Neuronal stem cell (in vitro differentiated cells): Measurements from ENCODE around the gene ZNF595.

Source experiments
- DNase-seq: peaks from one replicate; pipeline ENCODE4 v3.0.0-alpha.2; 2013; ENCODE audit warnings: low spot score
- H2AFZ ChIP-seq: one replicate; pipeline ENCODE4 v1.6.1; 2013; ENCODE audit warnings: mild to moderate bottlenecking, low read length, inconsistent platforms
- H2AK5ac ChIP-seq: 2 replicates; pipeline ENCODE4 v1.6.1; 2013; ENCODE audit warnings: low read depth, mild to moderate bottlenecking, inconsistent platforms, low read length, moderate library complexity, mixed read lengths
- H2BK120ac ChIP-seq: 2 replicates; pipeline ENCODE4 v1.6.1; 2013; ENCODE audit warnings: low read depth, mild to moderate bottlenecking, inconsistent platforms, low read length, moderate library complexity, mixed read lengths
- H2BK12ac ChIP-seq: one replicate; pipeline ENCODE4 v1.6.1; 2013; ENCODE audit warnings: low read length, inconsistent platforms
- H2BK15ac ChIP-seq: 2 replicates; pipeline ENCODE4 v1.6.1; 2013; ENCODE audit warnings: mild to moderate bottlenecking, low read length, inconsistent platforms, mixed read lengths
- H2BK5ac ChIP-seq: one replicate; pipeline ENCODE4 v1.6.1; 2013; ENCODE audit warnings: inconsistent platforms, mild to moderate bottlenecking, low read length, moderate library complexity
- H3K14ac ChIP-seq: one replicate; pipeline ENCODE4 v1.6.1; 2013; ENCODE audit warnings: low read length, inconsistent platforms
- H3K18ac ChIP-seq: 2 replicates; pipeline ENCODE4 v1.6.1; 2013; ENCODE audit warnings: low read length, inconsistent platforms
- H3K23ac ChIP-seq: 2 replicates; pipeline ENCODE4 v1.6.1; 2013; ENCODE audit warnings: low read depth, mild to moderate bottlenecking, mixed read lengths, low read length, inconsistent platforms; ENCODE audit not compliant: poor library complexity
- H3K27ac ChIP-seq: replicated peaks from 3 replicates; pipeline ENCODE4 v1.5.1; 2013; ENCODE audit warnings: low read length, inconsistent platforms
- H3K27me3 ChIP-seq, 3 experiments: 2 replicates each; pipeline ENCODE4 v1.6.1; 2013; ENCODE audit warnings: low read length in 3 of 3, mild to moderate bottlenecking in 2 of 3, inconsistent platforms in 1 of 3, low read depth in 1 of 3, mixed read lengths in 1 of 3, moderate library complexity in 1 of 3; ENCODE audit not compliant: control insufficient read depth in 3 of 3, insufficient read depth in 3 of 3
- H3K36me3 ChIP-seq, 2 donors: replicated peaks in 1 of 2; 2 replicates each; pipeline ENCODE4 v1.6.1; 2013; ENCODE audit warnings: low read length in 2 of 2; ENCODE audit not compliant: control insufficient read depth in 2 of 2, insufficient read depth in 2 of 2
- H3K4ac ChIP-seq: 2 replicates; pipeline ENCODE4 v1.6.1; 2013; ENCODE audit warnings: inconsistent platforms, mild to moderate bottlenecking, low read length, moderate library complexity
- H3K4me1 ChIP-seq, 2 donors: 1 replicate in 1 of 2; 2 replicates in 1 of 2; pipeline ENCODE4 v1.6.1; 2013; ENCODE audit warnings: low read length in 2 of 2, low read depth in 1 of 2; ENCODE audit not compliant: control insufficient read depth in 2 of 2, insufficient read depth in 1 of 2
- H3K4me2 ChIP-seq: one replicate; pipeline ENCODE4 v1.6.1; 2013; ENCODE audit warnings: mild to moderate bottlenecking, low read length, inconsistent platforms; ENCODE audit not compliant: insufficient read depth, poor library complexity, severe bottlenecking
- H3K4me3 ChIP-seq, 2 donors: 2 replicates each; pipeline ENCODE4 v1.5.1; 2013; ENCODE audit warnings: low read length in 2 of 2, mild to moderate bottlenecking in 2 of 2, inconsistent platforms in 1 of 2, moderate library complexity in 1 of 2
- H3K79me1 ChIP-seq: one replicate; pipeline ENCODE4 v1.6.1; 2013; ENCODE audit warnings: low read depth, mild to moderate bottlenecking, inconsistent platforms, low read length, moderate library complexity
- H3K9ac ChIP-seq: one replicate; pipeline ENCODE4 v1.6.1; 2013; ENCODE audit warnings: mild to moderate bottlenecking, low read depth, low read length, inconsistent platforms; ENCODE audit not compliant: poor library complexity
- H3K9me3 ChIP-seq, 2 donors: replicated peaks in 1 of 2; 2 replicates each; pipeline versions ENCODE3 to v1.6.1; 2013; ENCODE audit warnings: low read length in 2 of 2, mild to moderate bottlenecking in 2 of 2, inconsistent platforms in 1 of 2, low read depth in 1 of 2, mixed read lengths in 1 of 2, moderate library complexity in 1 of 2; ENCODE audit not compliant: control insufficient read depth in 2 of 2, insufficient read depth in 1 of 2
- H4K8ac ChIP-seq: one replicate; pipeline ENCODE4 v1.6.1; 2013; ENCODE audit warnings: low read depth, mild to moderate bottlenecking, inconsistent platforms, low read length, moderate library complexity
- H4K91ac ChIP-seq: one replicate; pipeline ENCODE4 v1.6.1; 2013; ENCODE audit warnings: low read length, low read depth, mild to moderate bottlenecking, inconsistent platforms; ENCODE audit not compliant: poor library complexity
- whole genome bisulfite sequencing, 2 donors: extraction: QIAGEN DNeasy Blood & Tissue Kit; methylation state at CpG; one replicate each; pipeline ENCODE4 v1.1.7; 2013; ENCODE audit warnings: missing lambda C conversion rate in 2 of 2, mixed read lengths in 1 of 2; ENCODE audit not compliant: insufficient read length in 2 of 2, insufficient replicate concordance in 1 of 2; ENCODE audit errors: extremely low coverage in 2 of 2; 5-methylcytosine and 5-hydroxymethylcytosine counted together

The ZNF595 gene

DNA sequence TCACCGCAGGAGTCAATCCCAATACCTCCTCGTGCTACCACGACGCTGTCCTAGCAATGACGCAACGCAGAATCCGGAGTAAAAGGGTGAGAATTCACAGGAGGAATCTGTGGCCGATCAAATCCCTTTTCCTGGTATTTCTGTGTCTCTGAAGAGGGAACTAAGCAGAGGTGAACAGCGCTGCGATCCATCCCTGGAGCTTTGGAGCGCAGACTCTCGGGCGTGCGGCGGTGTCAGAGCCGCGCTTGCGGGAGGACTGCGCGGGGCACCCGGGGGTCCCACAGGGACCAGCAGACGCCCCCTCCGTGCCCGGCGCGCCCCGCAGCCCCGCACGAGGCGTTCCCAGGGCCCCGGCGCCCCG lies 53.9 kb downstream of the ZNF595 start:
- Histone ChIP-seq H3K4me1 (no peaks in the 10 kb centered on the region), H2BK120ac (no peak overlapping the region), H3K23ac (no peak overlapping the region), H3K4me3 (peak overlapping the region; percentile 14 to 70), H3K4me2 (peak overlapping the region; percentile 72), H2BK5ac (no peak overlapping the region), H2BK12ac (no peak overlapping the region), H3K27ac (no peak overlapping the region), H3K79me1 (no peaks in the 10 kb centered on the region), H2BK15ac (no peak overlapping the region), H3K9ac (no peak overlapping the region), H4K91ac (no peak overlapping the region), H2AFZ (peak overlapping the region; percentile 88), H4K8ac (no peak overlapping the region), H3K36me3 (no peaks in the 10 kb centered on the region), H3K18ac (no peak overlapping the region), H3K14ac (no peak overlapping the region), H3K27me3 (peaks cover 7 to 64% (median 38%) of the 10 kb centered on the region in 3 experiments), H2AK5ac (no peak overlapping the region), H3K4ac (no peak overlapping the region), H3K9me3 (peaks cover 21 to 57% of the 10 kb centered on the region in 2 donors)
- no peak for DNase-seq
- WGBS, 2 donors: no CpG with 5 or more reads among the region's 33 CpGs

DNA sequence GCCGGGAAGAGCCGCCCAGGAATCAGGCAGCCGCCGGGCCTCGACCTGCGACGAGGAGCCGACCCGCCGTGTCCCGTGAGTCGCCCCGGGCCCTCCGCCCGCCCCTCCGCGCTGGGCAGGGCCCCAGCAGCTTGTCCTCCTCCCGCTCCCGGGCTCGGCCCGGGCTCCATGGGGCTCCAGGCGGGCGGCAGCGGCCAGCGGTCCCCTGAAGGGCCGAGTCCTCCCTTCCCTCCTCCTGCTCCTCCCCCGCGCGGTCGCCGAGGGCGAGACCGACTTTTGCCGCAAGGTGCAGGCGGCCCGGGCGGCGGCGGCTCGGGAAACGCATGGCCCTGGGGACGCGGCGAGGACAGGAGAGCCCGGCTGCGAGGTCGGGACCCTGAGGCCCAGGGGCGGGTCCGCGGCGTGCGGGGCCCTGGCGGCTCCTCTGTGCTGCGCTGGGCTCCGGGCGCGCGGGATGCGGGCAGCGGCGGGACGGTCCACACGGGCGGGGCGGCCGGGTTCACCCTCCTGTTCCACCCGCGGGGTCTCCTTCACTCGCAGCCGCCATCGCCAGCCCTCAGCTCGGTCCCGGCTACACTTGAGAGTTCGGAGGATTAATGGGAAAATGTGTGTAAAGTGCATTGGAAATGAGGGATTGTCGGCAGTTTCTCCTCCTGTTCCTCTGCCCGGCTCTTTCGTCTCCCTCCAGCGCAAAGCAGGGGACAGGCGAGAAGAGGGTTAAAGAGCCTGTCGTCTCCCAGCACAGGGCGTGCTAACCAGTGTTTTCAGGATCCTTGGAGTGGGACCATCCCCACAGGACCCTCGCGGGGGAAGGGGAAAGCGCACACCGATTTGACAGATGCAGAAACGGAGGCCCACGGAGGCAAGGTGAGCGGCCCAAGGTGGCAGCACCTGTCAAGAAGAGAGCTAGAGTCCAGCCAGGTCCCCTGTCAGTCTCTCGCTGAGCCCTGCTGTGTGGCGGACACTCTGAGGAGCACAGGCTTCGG lies 54.6 kb downstream of the ZNF595 start:
- Histone ChIP-seq H2BK120ac (no peak overlapping the region), H3K4ac (no peak overlapping the region), H2AFZ (peak overlapping the region; percentile 88), H3K36me3 (no peaks in the 10 kb centered on the region), H2BK12ac (no peak overlapping the region), H3K4me3 (peak overlapping the region; percentile 14 to 70), H3K9ac (peak overlapping the region; percentile 44), H4K8ac (no peak overlapping the region), H3K4me2 (peak overlapping the region; percentile 72), H3K27ac (no peak overlapping the region), H3K4me1 (no peaks in the 10 kb centered on the region), H3K14ac (no peak overlapping the region), H2AK5ac (peak overlapping the region; percentile 13), H2BK15ac (no peak overlapping the region), H3K27me3 (peaks cover 7 to 66% (median 38%) of the 10 kb centered on the region in 3 experiments), H3K9me3 (peaks cover 19 to 53% of the 10 kb centered on the region in 2 donors), H3K23ac (peak overlapping the region; percentile 26), H2BK5ac (no peak overlapping the region), H3K18ac (peak overlapping the region; percentile 58), H4K91ac (no peak overlapping the region), H3K79me1 (no peaks in the 10 kb centered on the region)
- WGBS, 2 donors: no CpG with 5 or more reads among the region's 91 CpGs
- DNase-seq: no peak

- Histone ChIP-seq H3K4me3 (no peak overlapping the region), H2BK120ac (no peak overlapping the region), H2BK12ac (no peak overlapping the region), H3K4me1 (no peaks in the 10 kb centered on the region), H3K23ac (no peak overlapping the region), H3K4ac (no peak overlapping the region), H2AFZ (no peak overlapping the region), H3K27me3 (peaks cover 3 to 45% (median 18%) of the 10 kb centered on the region in 3 experiments), H4K8ac (no peak overlapping the region), H3K18ac (no peak overlapping the region), H3K27ac (no peak overlapping the region), H3K9ac (no peak overlapping the region), H3K36me3 (no peaks in the 10 kb centered on the region), H4K91ac (no peak overlapping the region), H2BK5ac (no peak overlapping the region), H2AK5ac (no peak overlapping the region), H3K14ac (no peak overlapping the region), H2BK15ac (no peak overlapping the region), H3K79me1 (no peaks in the 10 kb centered on the region), H3K9me3 (peaks cover 6 to 26% of the 10 kb centered on the region in 2 donors), H3K4me2 (no peak overlapping the region)
- no peak for DNase-seq
- WGBS, 2 donors: no CpG with 5 or more reads among the region's 1 CpG
Observed at GRCh38 chr4:112771-113170, 59.6 kb downstream of the ZNF595 start.

DNA sequence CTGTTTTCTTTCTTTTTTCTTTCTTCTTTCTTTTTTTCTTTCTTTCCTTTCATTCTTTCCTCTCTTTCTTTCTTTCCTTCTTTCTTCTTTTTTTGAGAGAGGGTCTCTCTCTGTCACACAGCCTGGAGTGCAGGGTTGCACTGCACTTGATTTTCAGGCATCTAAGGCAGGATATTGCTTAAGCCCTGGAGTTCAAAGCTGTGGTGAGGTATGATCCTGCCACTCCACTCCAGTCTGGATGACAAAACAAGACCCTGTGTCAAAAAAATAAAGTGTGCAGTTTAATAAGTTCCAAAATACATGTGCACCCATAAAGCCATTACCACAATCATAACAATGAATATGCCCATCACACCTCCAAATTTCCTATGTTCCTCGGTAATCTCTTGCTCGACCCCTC lies 60.6 kb downstream of the ZNF595 start:
- no peaks in the 10 kb centered on the region for H3K4me1 ChIP-seq
- no peak overlapping the region for H3K9ac ChIP-seq
- peaks cover 0 to 17% of the 10 kb centered on the region in 2 donors for H3K9me3 ChIP-seq
- H3K14ac ChIP-seq: no peak overlapping the region
- H3K27me3 ChIP-seq: peaks cover 0 to 35% (median 8%) of the 10 kb centered on the region in 3 experiments
- H4K8ac ChIP-seq: no peak overlapping the region
- H3K4ac ChIP-seq: no peak overlapping the region
- H2BK15ac ChIP-seq: no peak overlapping the region
- H2AK5ac ChIP-seq: no peak overlapping the region
- H3K4me2 ChIP-seq: no peak overlapping the region
- H4K91ac ChIP-seq: no peak overlapping the region
- H3K36me3 ChIP-seq: no peaks in the 10 kb centered on the region
- no peak overlapping the region for H3K27ac ChIP-seq
- DNase-seq: no peak
- H3K4me3 ChIP-seq: no peak overlapping the region
- no peak overlapping the region for H3K23ac ChIP-seq
- no peak overlapping the region for H3K18ac ChIP-seq
- H2BK5ac ChIP-seq: no peak overlapping the region
- no peak overlapping the region for H2BK12ac ChIP-seq
- no peak overlapping the region for H2AFZ ChIP-seq
- no peaks in the 10 kb centered on the region for H3K79me1 ChIP-seq
- H2BK120ac ChIP-seq: no peak overlapping the region
- WGBS, 2 donors: no CpG with 5 or more reads among the region's 2 CpGs
